ENCODE results near the gene CLMN. TPM values are rescaled to one million over a fixed set of nuclear protein-coding genes. Genes with fewer than 3 reads are reported as not detected.

The CLMN gene
- total RNA-seq, 2 donors from 2014 or later: 105 to 131 TPM

- intact Hi-C loops (cut with DNase I): no loop called here
- Histone ChIP-seq H3K9me3 (no peaks in the 10 kb centered on the region), H3K4me1 (no peaks in the 10 kb centered on the region), H3K36me3 (no peaks in the 10 kb centered on the region), H3K27me3 (no peaks in the 10 kb centered on the region), H3K27ac (no peak overlapping the region), H3K9ac (ENCODE audit: low read depth in 2 of 2, low read length in 2 of 2) (no peak overlapping the region), H3K4me3 (no peak overlapping the region)
- no peak for TF ChIP-seq CTCF (IDR thresholded peaks at IDR 0.05)
- DNase-seq: no peak
Measured at GRCh38 chr14:95213774-95214173, 105.9 kb downstream of the CLMN start.

GRCh38 chr14:95211721-95212504 is 107.8 kb downstream of the CLMN start:
- H3K9ac ChIP-seq (ENCODE audit: low read depth in 2 of 2, low read length in 2 of 2): no peak overlapping the region
- peak; percentile 52 for DNase-seq
- H3K4me3 ChIP-seq: no peak overlapping the region
- no peaks in the 10 kb centered on the region for H3K27me3 ChIP-seq
- H3K36me3 ChIP-seq: no peaks in the 10 kb centered on the region
- no peaks in the 10 kb centered on the region for H3K4me1 ChIP-seq
- intact Hi-C loops (cut with DNase I): no loop called here
- no peak for TF ChIP-seq CTCF (IDR thresholded peaks at IDR 0.05)
- H3K9me3 ChIP-seq: no peaks in the 10 kb centered on the region
- H3K27ac ChIP-seq: no peak overlapping the region

GRCh38 chr14:95210699-95211098 is 109.0 kb downstream of the CLMN start:
- Histone ChIP-seq H3K27me3 (no peaks in the 10 kb centered on the region), H3K4me1 (no peaks in the 10 kb centered on the region), H3K9ac (ENCODE audit: low read depth in 2 of 2, low read length in 2 of 2) (no peak overlapping the region), H3K4me3 (no peak overlapping the region), H3K9me3 (no peaks in the 10 kb centered on the region), H3K27ac (no peak overlapping the region), H3K36me3 (no peaks in the 10 kb centered on the region)
- DNase-seq: no peak
- intact Hi-C loops (cut with DNase I): no loop called here
- TF ChIP-seq CTCF (IDR thresholded peaks at IDR 0.05): no peak

GRCh38 chr14:95208598-95208997 is 111.1 kb downstream of the CLMN start:
- DNase-seq: no peak
- Histone ChIP-seq H3K36me3 (peaks cover 7% of the 10 kb centered on the region), H3K9ac (ENCODE audit: low read depth in 2 of 2, low read length in 2 of 2) (no peak overlapping the region), H3K4me3 (no peak overlapping the region), H3K27ac (no peak overlapping the region), H3K4me1 (no peaks in the 10 kb centered on the region), H3K9me3 (no peaks in the 10 kb centered on the region), H3K27me3 (no peaks in the 10 kb centered on the region)
- intact Hi-C loops (cut with DNase I): no loop called here
- TF ChIP-seq CTCF (IDR thresholded peaks at IDR 0.05): no peak

GRCh38 chr14:95207475-95208233 is 112.1 kb downstream of the CLMN start:
- H3K4me3 ChIP-seq: no peak overlapping the region
- no peaks in the 10 kb centered on the region for H3K4me1 ChIP-seq
- intact Hi-C loops (cut with DNase I): no loop called here
- no peaks in the 10 kb centered on the region for H3K9me3 ChIP-seq
- H3K27me3 ChIP-seq: no peaks in the 10 kb centered on the region
- H3K9ac ChIP-seq (ENCODE audit: low read depth in 2 of 2, low read length in 2 of 2): no peak overlapping the region
- H3K27ac ChIP-seq: no peak overlapping the region
- peaks cover 11% of the 10 kb centered on the region for H3K36me3 ChIP-seq
- TF ChIP-seq CTCF (IDR thresholded peaks at IDR 0.05): no peak
- DNase-seq: no peak
